ENCODE measurements around the gene CST9.

Gene CST9

GRCh38 chr20:23565503-23566045, 40.1 kb downstream of the CST9 start:
- TF ChIP-seq CTCF (conservative IDR thresholded peaks at IDR 0.05; ENCODE audit: low read depth, low read length): no peak
- no peaks in the 10 kb centered on the region for H3K79me2 ChIP-seq (ENCODE audit: insufficient read depth, low read depth)
- H3K4me3 ChIP-seq (IDR thresholded peaks at IDR 0.05; ENCODE audit: insufficient read depth, low read depth, low read length): no peak overlapping the region
- H3K9ac ChIP-seq: no peak overlapping the region
- H3K36me3 ChIP-seq (ENCODE audit: insufficient read depth): no peaks in the 10 kb centered on the region
- H3K27ac ChIP-seq: no peak overlapping the region
- no peaks in the 10 kb centered on the region for H3K27me3 ChIP-seq (ENCODE audit: insufficient read depth, low read depth)
- no peaks in the 10 kb centered on the region for H4K20me1 ChIP-seq (ENCODE audit: insufficient read depth)
- H3K4me1 ChIP-seq (ENCODE audit: low read depth, poor library complexity, severe bottlenecking): no peaks in the 10 kb centered on the region
- no peak overlapping the region for H3K4me2 ChIP-seq
- no peak overlapping the region for H2AFZ ChIP-seq (ENCODE audit: low read depth)

- no peak for TF ChIP-seq CTCF (conservative IDR thresholded peaks at IDR 0.05; ENCODE audit: low read depth, low read length)
Observed at GRCh38 chr20:23564927-23565326, 40.8 kb downstream of the CST9 start.

GRCh38 chr20:23562721-23563342, 42.9 kb downstream of the CST9 start:
- Histone ChIP-seq H3K27me3 (ENCODE audit: insufficient read depth, low read depth) (no peaks in the 10 kb centered on the region), H3K4me2 (no peak overlapping the region), H4K20me1 (ENCODE audit: insufficient read depth) (no peaks in the 10 kb centered on the region), H3K9ac (no peak overlapping the region), H3K79me2 (ENCODE audit: insufficient read depth, low read depth) (no peaks in the 10 kb centered on the region), H2AFZ (ENCODE audit: low read depth) (no peak overlapping the region), H3K4me3 (IDR thresholded peaks at IDR 0.05; ENCODE audit: insufficient read depth, low read depth, low read length) (no peak overlapping the region), H3K36me3 (ENCODE audit: insufficient read depth) (no peaks in the 10 kb centered on the region), H3K4me1 (ENCODE audit: low read depth, poor library complexity, severe bottlenecking) (no peaks in the 10 kb centered on the region), H3K27ac (no peak overlapping the region)
- TF ChIP-seq CTCF (conservative IDR thresholded peaks at IDR 0.05; ENCODE audit: low read depth, low read length): no peak

More at GRCh38 chr20:23564927-23565326, 40.8 kb downstream of the CST9 start:
- H3K36me3 ChIP-seq (ENCODE audit: insufficient read depth): no peaks in the 10 kb centered on the region
- no peaks in the 10 kb centered on the region for H4K20me1 ChIP-seq (ENCODE audit: insufficient read depth)
- no peak overlapping the region for H3K9ac ChIP-seq
- no peak overlapping the region for H2AFZ ChIP-seq (ENCODE audit: low read depth)
- H3K4me3 ChIP-seq (IDR thresholded peaks at IDR 0.05; ENCODE audit: insufficient read depth, low read depth, low read length): no peak overlapping the region
- no peaks in the 10 kb centered on the region for H3K79me2 ChIP-seq (ENCODE audit: insufficient read depth, low read depth)
- H3K27me3 ChIP-seq (ENCODE audit: insufficient read depth, low read depth): no peaks in the 10 kb centered on the region
- no peaks in the 10 kb centered on the region for H3K4me1 ChIP-seq (ENCODE audit: low read depth, poor library complexity, severe bottlenecking)
- no peak overlapping the region for H3K27ac ChIP-seq
- H3K4me2 ChIP-seq: no peak overlapping the region

- H3K27me3 ChIP-seq (ENCODE audit: insufficient read depth, low read depth): no peaks in the 10 kb centered on the region
- no peak overlapping the region for H3K4me3 ChIP-seq (IDR thresholded peaks at IDR 0.05; ENCODE audit: insufficient read depth, low read depth, low read length)
- no peak overlapping the region for H3K27ac ChIP-seq
- no peak overlapping the region for H3K9ac ChIP-seq
- TF ChIP-seq CTCF (conservative IDR thresholded peaks at IDR 0.05; ENCODE audit: low read depth, low read length): no peak
- H3K79me2 ChIP-seq (ENCODE audit: insufficient read depth, low read depth): no peaks in the 10 kb centered on the region
- H4K20me1 ChIP-seq (ENCODE audit: insufficient read depth): no peaks in the 10 kb centered on the region
- H2AFZ ChIP-seq (ENCODE audit: low read depth): no peak overlapping the region
- H3K4me2 ChIP-seq: no peak overlapping the region
- no peaks in the 10 kb centered on the region for H3K4me1 ChIP-seq (ENCODE audit: low read depth, poor library complexity, severe bottlenecking)
- H3K36me3 ChIP-seq (ENCODE audit: insufficient read depth): no peaks in the 10 kb centered on the region
Observed at GRCh38 chr20:23554401-23554800, 51.3 kb downstream of the CST9 start.

Data from KMS-11 (cell line).